Upper lobe of left lung (tissue), 6 donors: ENCODE data around the gene HACD3. TPM values are rescaled to one million over a fixed set of nuclear protein-coding genes. Genes with fewer than 3 reads are reported as not detected.

Source experiments
- ATAC-seq, 2 donors: fragments of 200-7000 bp; cut with Tn5 transposase; one replicate each; pipeline ENCODE4 v1.9.1; 2022; ENCODE audit warnings: mild to moderate bottlenecking in 2 of 2, moderate library complexity in 2 of 2; ENCODE audit not compliant: low FRiP score in 2 of 2
- DNase-seq, 2 donors: peaks; one replicate each; pipeline ENCODE4 v3.0.0-alpha.2; 2019 to 2020
- H3K27ac ChIP-seq, 4 donors: fragments of 200-600 bp; sonication (generic); one replicate each; pipeline ENCODE4 v1.5.1; 2016 to 2019
- H3K27me3 ChIP-seq, 4 donors: fragments of 200-600 bp; sonication (generic); one replicate each; pipeline ENCODE4 v1.5.1; 2017 to 2019
- H3K36me3 ChIP-seq, 4 donors: fragments of 200-600 bp; sonication (generic); one replicate each; pipeline ENCODE4 v1.5.1; 2016 to 2019
- H3K4me1 ChIP-seq, 4 donors: fragments of 200-600 bp; sonication (generic); one replicate each; pipeline ENCODE4 v1.5.1; 2018 to 2019
- H3K4me3 ChIP-seq, 4 donors: fragments of 200-600 bp; sonication (generic); one replicate each; pipeline ENCODE4 v1.5.1; 2017 to 2019; ENCODE audit warnings: mild to moderate bottlenecking in 2 of 4, moderate library complexity in 1 of 4
- H3K9me3 ChIP-seq, 4 donors: fragments of 200-600 bp; sonication (generic); one replicate each; pipeline ENCODE4 v1.5.1; 2018 to 2019
- EP300 ChIP-seq, 4 donors: sonication (generic); formaldehyde crosslinking; IDR thresholded peaks; one replicate each; pipeline ENCODE4 v1.5.1; 2017; ENCODE audit warnings: antibody characterized with exemption in 4 of 4, control low read depth in 2 of 4
- POLR2A ChIP-seq, 4 donors: fragments of 450-650 bp; IDR thresholded peaks; one replicate each; pipeline ENCODE4 v1.5.1; 2016 to 2017; ENCODE audit warnings: antibody characterized with exemption in 4 of 4, mild to moderate bottlenecking in 2 of 4
- POLR2AphosphoS5 ChIP-seq, 2 donors: sonication (generic); formaldehyde crosslinking; IDR thresholded peaks; one replicate each; pipeline ENCODE4 v1.5.1; 2017; ENCODE audit warnings: antibody characterized with exemption in 2 of 2
- WGBS, 2 donors: methylation state at CpG; one replicate each; pipeline ENCODE4 v1.1.5; 2017 to 2018; 5-methylcytosine and 5-hydroxymethylcytosine counted together
- total RNA-seq, 6 donors: library from RNA; depleted of rRNA in 4 of 6; stranded (reverse); fragments of >200 nt in 4 of 6; gene quantifications; one replicate each; pipeline versions ENCODE4 v1.1.0 to v1.2.1, GENCODE V29; 2016 to 2021
- TF ChIP-seq, protein P1 (sequence below), 6 experiments: fragments of 450-650 bp in 4 of 6; fragments of 200-600 bp in 2 of 6; sonication (generic) in 2 of 6; IDR thresholded peaks; one replicate each; pipeline ENCODE4 v1.5.1; 2016 to 2019; ENCODE audit warnings: antibody characterized with exemption in 6 of 6
- donor health status: DM: no; HTN: no; CAD: no; lungs with moderate emphysema.
- donor health status: DM: no; HTN: yes; CAD: no; lungs with severe emphysema.

Gene HACD3
- total RNA-seq, 6 donors from 2014 or later, result 14.7 to 65.7 (median 42.6) TPM

DNA sequence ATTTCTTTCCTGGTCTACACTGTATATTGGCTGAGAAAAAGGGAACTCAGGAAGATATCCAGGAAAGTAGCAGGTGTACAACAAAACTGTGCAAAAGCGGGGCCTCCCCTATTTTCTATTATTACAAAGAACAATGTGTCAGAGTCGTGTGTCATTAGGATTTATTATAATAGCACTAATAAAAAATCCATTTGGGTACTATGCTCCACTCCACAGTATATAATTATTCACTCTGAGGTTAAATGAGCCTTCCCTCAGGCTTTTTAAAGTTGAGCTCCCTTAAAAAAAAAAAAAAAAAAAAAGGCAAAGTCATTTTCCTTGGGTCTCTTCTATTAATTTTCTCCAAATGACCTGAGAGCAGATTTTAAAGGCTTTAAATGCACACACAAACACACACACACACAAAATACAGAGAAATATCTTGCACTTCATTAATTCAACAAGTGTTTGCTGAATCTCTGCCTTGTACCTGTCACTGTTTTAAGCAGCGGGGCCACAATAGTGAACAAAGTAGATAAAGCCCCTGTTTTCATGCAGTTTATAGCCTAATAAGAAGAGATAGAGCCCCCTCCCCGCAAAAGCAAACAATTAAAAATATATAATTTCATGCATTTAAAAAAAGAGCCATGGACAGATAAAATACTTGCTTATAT is 11.5 kb upstream of the HACD3 start:
- 90% methylated on average over 4 of the region's 4 CpGs for whole genome bisulfite sequencing, 2 donors
- no peaks in the 10 kb centered on the region for H3K27me3 ChIP-seq
- H3K36me3 ChIP-seq, result peaks cover 0 to 3% (median 0%) of the 10 kb centered on the region in 4 donors
- H3K4me3 ChIP-seq, result no peak overlapping the region
- DNase-seq (no peak), ATAC-seq (no peak)
- H3K27ac ChIP-seq, result no peak overlapping the region
- TF ChIP-seq EP300 (IDR thresholded peaks at IDR 0.05) (no peak), POLR2A (IDR thresholded peaks at IDR 0.05) (no peak), POLR2AphosphoS5 (IDR thresholded peaks at IDR 0.05) (no peak)
- TF ChIP-seq, protein P1, sequence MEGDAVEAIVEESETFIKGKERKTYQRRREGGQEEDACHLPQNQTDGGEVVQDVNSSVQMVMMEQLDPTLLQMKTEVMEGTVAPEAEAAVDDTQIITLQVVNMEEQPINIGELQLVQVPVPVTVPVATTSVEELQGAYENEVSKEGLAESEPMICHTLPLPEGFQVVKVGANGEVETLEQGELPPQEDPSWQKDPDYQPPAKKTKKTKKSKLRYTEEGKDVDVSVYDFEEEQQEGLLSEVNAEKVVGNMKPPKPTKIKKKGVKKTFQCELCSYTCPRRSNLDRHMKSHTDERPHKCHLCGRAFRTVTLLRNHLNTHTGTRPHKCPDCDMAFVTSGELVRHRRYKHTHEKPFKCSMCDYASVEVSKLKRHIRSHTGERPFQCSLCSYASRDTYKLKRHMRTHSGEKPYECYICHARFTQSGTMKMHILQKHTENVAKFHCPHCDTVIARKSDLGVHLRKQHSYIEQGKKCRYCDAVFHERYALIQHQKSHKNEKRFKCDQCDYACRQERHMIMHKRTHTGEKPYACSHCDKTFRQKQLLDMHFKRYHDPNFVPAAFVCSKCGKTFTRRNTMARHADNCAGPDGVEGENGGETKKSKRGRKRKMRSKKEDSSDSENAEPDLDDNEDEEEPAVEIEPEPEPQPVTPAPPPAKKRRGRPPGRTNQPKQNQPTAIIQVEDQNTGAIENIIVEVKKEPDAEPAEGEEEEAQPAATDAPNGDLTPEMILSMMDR (IDR thresholded peaks at IDR 0.05), result no peak
- no peaks in the 10 kb centered on the region for H3K9me3 ChIP-seq
- H3K4me1 ChIP-seq, result peaks cover 16 to 28% (median 22%) of the 10 kb centered on the region in 4 donors

DNA sequence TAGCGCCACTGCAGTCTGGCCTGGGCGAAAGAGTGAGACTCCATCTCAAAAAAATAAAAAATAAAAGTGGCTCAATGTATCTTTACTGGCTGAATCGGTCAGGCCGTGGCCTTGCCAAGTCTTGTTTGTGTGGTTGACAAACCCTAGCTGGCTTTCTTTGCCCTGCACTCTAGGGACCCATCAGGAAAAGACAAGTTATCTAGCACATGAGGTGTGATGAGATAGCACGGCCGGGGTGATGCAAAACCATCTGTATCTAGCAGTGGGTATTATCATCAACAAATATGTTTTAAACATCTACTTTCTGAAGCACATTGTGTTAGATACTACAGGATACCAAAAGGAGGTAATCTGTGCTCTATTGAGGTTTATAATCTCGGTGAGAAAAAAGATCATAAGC is 8.9 kb upstream of the HACD3 start:
- Histone ChIP-seq H3K9me3 (no peaks in the 10 kb centered on the region), H3K27me3 (no peaks in the 10 kb centered on the region), H3K36me3 (no peaks in the 10 kb centered on the region), H3K4me1 (peaks cover 4 to 6% (median 5%) of the 10 kb centered on the region in 4 donors), H3K27ac (no peak overlapping the region), H3K4me3 (no peak overlapping the region)
- DNase-seq (no peak), ATAC-seq (no peak)
- TF ChIP-seq, protein P1 (IDR thresholded peaks at IDR 0.05), result no peak
- TF ChIP-seq POLR2AphosphoS5 (IDR thresholded peaks at IDR 0.05), result no peak
- TF ChIP-seq POLR2A (IDR thresholded peaks at IDR 0.05), result no peak
- TF ChIP-seq EP300 (IDR thresholded peaks at IDR 0.05), result no peak
- WGBS, 2 donors, result 68 to 75% methylated on average over 7 of the region's 7 CpGs

DNA sequence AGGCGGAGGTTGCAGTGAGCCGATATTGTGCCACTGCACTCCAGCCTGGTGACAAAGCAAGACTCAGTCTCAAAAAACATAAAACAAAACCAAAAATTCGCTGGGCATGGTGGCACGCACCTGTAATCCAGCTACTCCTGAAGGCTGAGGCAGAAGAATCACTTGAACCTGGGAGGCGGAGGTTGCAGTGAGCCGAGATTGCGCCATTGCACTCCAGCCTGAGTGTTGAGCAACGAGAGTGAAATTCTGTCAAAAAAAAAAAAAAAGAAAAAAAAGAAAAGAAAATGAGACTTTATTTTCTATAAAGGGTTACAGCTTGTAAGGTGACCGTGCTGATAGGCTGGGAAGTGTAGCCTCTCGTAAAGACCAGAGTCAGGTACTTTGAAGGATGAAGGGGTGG is 6.0 kb upstream of the HACD3 start:
- Histone ChIP-seq H3K4me3 (no peak overlapping the region), H3K27ac (no peak overlapping the region), H3K9me3 (no peaks in the 10 kb centered on the region), H3K4me1 (no peaks in the 10 kb centered on the region), H3K36me3 (no peaks in the 10 kb centered on the region), H3K27me3 (no peaks in the 10 kb centered on the region)
- ATAC-seq (no peak), DNase-seq (no peak)
- 67 to 80% methylated on average over 10 of the region's 10 CpGs for WGBS, 2 donors
- TF ChIP-seq, protein P1 (IDR thresholded peaks at IDR 0.05), result no peak
- no peak for TF ChIP-seq EP300 (IDR thresholded peaks at IDR 0.05)
- TF ChIP-seq POLR2A (IDR thresholded peaks at IDR 0.05), result no peak
- no peak for TF ChIP-seq POLR2AphosphoS5 (IDR thresholded peaks at IDR 0.05)

DNA sequence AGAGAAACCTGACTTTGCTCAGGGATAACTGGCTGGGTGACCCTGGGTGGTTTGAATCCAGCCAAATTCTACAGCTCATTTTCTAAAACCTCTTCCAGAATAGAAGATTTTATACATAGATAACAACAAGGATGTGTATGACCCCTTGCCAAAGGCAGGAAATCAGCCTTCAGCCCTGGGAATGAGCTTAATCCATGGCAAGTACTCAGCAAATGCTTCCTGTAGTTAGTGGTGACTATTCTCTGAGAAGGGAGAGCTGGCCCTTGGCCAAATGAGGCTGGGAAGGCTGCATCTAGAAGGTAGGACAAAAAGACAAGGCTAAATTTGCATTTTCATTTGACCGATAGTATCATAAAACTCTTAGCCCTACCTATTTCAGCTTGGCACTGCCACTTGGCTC is 4.6 kb upstream of the HACD3 start:
- Histone ChIP-seq H3K9me3 (no peaks in the 10 kb centered on the region), H3K4me3 (no peak overlapping the region), H3K27me3 (no peaks in the 10 kb centered on the region), H3K36me3 (no peaks in the 10 kb centered on the region), H3K4me1 (peaks cover 0 to 7% (median 5%) of the 10 kb centered on the region in 4 donors), H3K27ac (no peak overlapping the region)
- DNase-seq, result no peak
- ATAC-seq, result no peak
- TF ChIP-seq, protein P1 (IDR thresholded peaks at IDR 0.05), result no peak
- TF ChIP-seq POLR2AphosphoS5 (IDR thresholded peaks at IDR 0.05) (no peak), POLR2A (IDR thresholded peaks at IDR 0.05) (no peak), EP300 (IDR thresholded peaks at IDR 0.05) (no peak)
- WGBS, 2 donors, result 58 to 62% methylated on average over 1 of the region's 1 CpG
